GM18505 (cell line): ENCODE data around the gene SUPT6H.
A peak's percentile ranks its signal among the peaks of the same experiment; 100 is the strongest.

ENCODE experiments used
- ATAC-seq: cut with Tn5 transposase; IDR thresholded peaks from one replicate; pipeline ENCODE4 v1.9.1; 2021; ENCODE audit not compliant: unreplicated experiment
- POLR2A ChIP-seq: IDR thresholded peaks from 4 replicates; pipeline ENCODE4 v1.6.1; 2011; ENCODE audit warnings: borderline replicate concordance; ENCODE audit not compliant: insufficient read depth, insufficient read length; ENCODE audit errors: extremely low read depth

The SUPT6H gene

GRCh38 chr17:28744972-28745785 lies 83.2 kb downstream of the SUPT6H start:
- no peak for ATAC-seq
- TF ChIP-seq POLR2A = peak; percentile 38

GRCh38 chr17:28745786-28746411 lies 83.9 kb downstream of the SUPT6H start:
- no peak for ATAC-seq
- TF ChIP-seq POLR2A = no peak

- no peak for TF ChIP-seq POLR2A
- no peak for ATAC-seq
Observed at GRCh38 chr17:28746611-28747050, 84.6 kb downstream of the SUPT6H start.

GRCh38 chr17:28747051-28747691 lies 85.2 kb downstream of the SUPT6H start:
- no peak for TF ChIP-seq POLR2A
- no peak for ATAC-seq

- TF ChIP-seq POLR2A = no peak
- ATAC-seq = no peak
Observed at GRCh38 chr17:28747801-28748750, 86.1 kb downstream of the SUPT6H start.

- TF ChIP-seq POLR2A = no peak
- ATAC-seq = no peak
Observed at GRCh38 chr17:28748852-28749515, 87.0 kb downstream of the SUPT6H start.

GRCh38 chr17:28749516-28750177 lies 87.6 kb downstream of the SUPT6H start:
- no peak for TF ChIP-seq POLR2A
- no peak for ATAC-seq

- peak; percentile 20 for TF ChIP-seq POLR2A
- ATAC-seq = peak; percentile 63
Observed at GRCh38 chr17:28750178-28751047, 88.4 kb downstream of the SUPT6H start.

- no peak for TF ChIP-seq POLR2A
- ATAC-seq = no peak
Observed at GRCh38 chr17:28751600-28752366, 89.8 kb downstream of the SUPT6H start.
